Measurements from ENCODE around the gene ENTPD1.

The ENTPD1 gene

GRCh38 chr10:95755511-95756004 is 405 bp upstream of the ENTPD1 start:
- Histone ChIP-seq H3K36me3 (ENCODE audit: insufficient read depth) (no peaks in the 10 kb centered on the region), H3K79me2 (ENCODE audit: insufficient read depth, low read depth) (no peaks in the 10 kb centered on the region), H3K9ac (no peak overlapping the region), H3K4me1 (ENCODE audit: low read depth, poor library complexity, severe bottlenecking) (peaks cover 4% of the 10 kb centered on the region), H4K20me1 (ENCODE audit: insufficient read depth) (no peaks in the 10 kb centered on the region), H3K27me3 (ENCODE audit: insufficient read depth, low read depth) (no peaks in the 10 kb centered on the region), H3K4me2 (no peak overlapping the region), H2AFZ (ENCODE audit: low read depth) (no peak overlapping the region), H3K27ac (no peak overlapping the region), H3K4me3 (IDR thresholded peaks at IDR 0.05; ENCODE audit: insufficient read depth, low read depth, low read length) (no peak overlapping the region)
- TF ChIP-seq CTCF (conservative IDR thresholded peaks at IDR 0.05; ENCODE audit: low read depth, low read length): no peak

GRCh38 chr10:95756809-95757684 is 1.1 kb downstream of the ENTPD1 start:
- H3K79me2 ChIP-seq (ENCODE audit: insufficient read depth, low read depth): no peaks in the 10 kb centered on the region
- no peak overlapping the region for H3K27ac ChIP-seq
- peaks cover 4% of the 10 kb centered on the region for H3K4me1 ChIP-seq (ENCODE audit: low read depth, poor library complexity, severe bottlenecking)
- H3K9ac ChIP-seq: no peak overlapping the region
- no peaks in the 10 kb centered on the region for H4K20me1 ChIP-seq (ENCODE audit: insufficient read depth)
- no peaks in the 10 kb centered on the region for H3K27me3 ChIP-seq (ENCODE audit: insufficient read depth, low read depth)
- no peak overlapping the region for H3K4me2 ChIP-seq
- H3K4me3 ChIP-seq (IDR thresholded peaks at IDR 0.05; ENCODE audit: insufficient read depth, low read depth, low read length): no peak overlapping the region
- H2AFZ ChIP-seq (ENCODE audit: low read depth): no peak overlapping the region
- no peaks in the 10 kb centered on the region for H3K36me3 ChIP-seq (ENCODE audit: insufficient read depth)
- TF ChIP-seq CTCF (conservative IDR thresholded peaks at IDR 0.05; ENCODE audit: low read depth, low read length): no peak

GRCh38 chr10:95758351-95759025 is 2.5 kb downstream of the ENTPD1 start:
- Histone ChIP-seq H4K20me1 (ENCODE audit: insufficient read depth) (no peaks in the 10 kb centered on the region), H3K9ac (no peak overlapping the region), H3K27ac (no peak overlapping the region), H3K4me1 (ENCODE audit: low read depth, poor library complexity, severe bottlenecking) (peaks cover 4% of the 10 kb centered on the region), H3K4me3 (IDR thresholded peaks at IDR 0.05; ENCODE audit: insufficient read depth, low read depth, low read length) (no peak overlapping the region), H3K36me3 (ENCODE audit: insufficient read depth) (no peaks in the 10 kb centered on the region), H3K4me2 (no peak overlapping the region), H3K79me2 (ENCODE audit: insufficient read depth, low read depth) (no peaks in the 10 kb centered on the region), H2AFZ (ENCODE audit: low read depth) (no peak overlapping the region), H3K27me3 (ENCODE audit: insufficient read depth, low read depth) (no peaks in the 10 kb centered on the region)
- TF ChIP-seq CTCF (conservative IDR thresholded peaks at IDR 0.05; ENCODE audit: low read depth, low read length): no peak

- Histone ChIP-seq H3K36me3 (ENCODE audit: insufficient read depth) (no peaks in the 10 kb centered on the region), H3K79me2 (ENCODE audit: insufficient read depth, low read depth) (no peaks in the 10 kb centered on the region), H4K20me1 (ENCODE audit: insufficient read depth) (no peaks in the 10 kb centered on the region), H2AFZ (ENCODE audit: low read depth) (no peak overlapping the region), H3K4me3 (IDR thresholded peaks at IDR 0.05; ENCODE audit: insufficient read depth, low read depth, low read length) (no peak overlapping the region), H3K4me2 (no peak overlapping the region), H3K9ac (no peak overlapping the region), H3K27me3 (ENCODE audit: insufficient read depth, low read depth) (no peaks in the 10 kb centered on the region), H3K4me1 (ENCODE audit: low read depth, poor library complexity, severe bottlenecking) (peaks cover 4% of the 10 kb centered on the region), H3K27ac (no peak overlapping the region)
- no peak for TF ChIP-seq CTCF (conservative IDR thresholded peaks at IDR 0.05; ENCODE audit: low read depth, low read length)
Observed at GRCh38 chr10:95759233-95759826, 3.4 kb downstream of the ENTPD1 start.
